OCI-LY3 (cell line): ENCODE results near the gene TMEM232.
A peak's percentile ranks its signal among the peaks of the same experiment; 100 is the strongest.

Experiments used
- H2AFZ ChIP-seq: fragments of 200-600, 300-600 bp; shearing (Covaris generic); 2 replicates; pipeline ENCODE4 v1.6.0; 2014; ENCODE audit warnings: antibody characterized with exemption, low read depth, low read length
- H3K27ac ChIP-seq: fragments of 200-600, 300-600 bp; sonication (generic); 2 replicates; pipeline ENCODE4 v1.5.1; 2014; ENCODE audit warnings: mild to moderate bottlenecking, low read length, moderate library complexity, mixed read lengths
- H3K27me3 ChIP-seq: fragments of 200-600, 300-600 bp; sonication (generic); 2 replicates; pipeline ENCODE4 v1.6.1; 2014; ENCODE audit warnings: low read depth, low read length, mixed read lengths
- H3K36me3 ChIP-seq: fragments of 200-600, 300-600 bp; sonication (generic); replicated peaks from 2 replicates; pipeline ENCODE3; 2014; ENCODE audit warnings: low read depth, low read length, mixed read lengths
- H3K4me1 ChIP-seq: fragments of 300-600, 200-600 bp; sonication (generic); 2 replicates; pipeline ENCODE4 v1.6.1; 2014; ENCODE audit warnings: low read length, mixed read lengths
- H3K4me2 ChIP-seq: fragments of 200-600, 300-600 bp; sonication (generic); 2 replicates; pipeline ENCODE4 v1.6.1; 2014; ENCODE audit warnings: low read length, mixed read lengths
- H3K4me3 ChIP-seq: fragments of 300-600, 200-600 bp; sonication (generic); 2 replicates; pipeline ENCODE4 v1.5.1; 2014; ENCODE audit warnings: antibody characterized with exemption, mild to moderate bottlenecking, low read length, moderate library complexity
- H3K79me2 ChIP-seq: fragments of 300-600, 200-600 bp; shearing (Covaris generic); 2 replicates; pipeline ENCODE4 v1.6.1; 2014; ENCODE audit warnings: mild to moderate bottlenecking, low read length, mixed read lengths
- H3K9ac ChIP-seq: fragments of 300-600, 200-600 bp; shearing (Covaris generic); 2 replicates; pipeline ENCODE4 v1.6.0; 2014; ENCODE audit warnings: mild to moderate bottlenecking, low read length, moderate library complexity
- H3K9me3 ChIP-seq: fragments of 200-600, 300-600 bp; shearing (Covaris generic); 2 replicates; pipeline ENCODE4 v1.6.1; 2014; ENCODE audit warnings: low read length, mixed read lengths; ENCODE audit not compliant: insufficient read depth
- H4K20me1 ChIP-seq: fragments of 200-600, 300-600 bp; sonication (generic); 2 replicates; pipeline ENCODE4 v1.6.1; 2016; ENCODE audit warnings: low read length, mixed read lengths; ENCODE audit not compliant: insufficient read depth
- CTCF ChIP-seq: fragments of 200-600, 300-600 bp; sonication (generic); IDR thresholded peaks from 2 replicates; pipeline ENCODE4 v1.5.1; 2014; ENCODE audit warnings: antibody characterized with exemption, low read length, low read depth
- EZH2phosphoT487 ChIP-seq: fragments of 200-600 bp; shearing (Covaris generic); IDR thresholded peaks from 2 replicates; pipeline ENCODE4 v1.6.1; 2018; ENCODE audit warnings: antibody characterized with exemption, mixed run types, low read depth

The TMEM232 gene

GRCh38 chr5:110414360-110414759 lies 312.1 kb downstream of the TMEM232 start:
- H3K36me3 ChIP-seq = no peaks in the 10 kb centered on the region
- H3K9me3 ChIP-seq = no peaks in the 10 kb centered on the region
- TF ChIP-seq CTCF = peak; percentile 72
- no peak for TF ChIP-seq EZH2phosphoT487
- no peak overlapping the region for H3K9ac ChIP-seq
- H2AFZ ChIP-seq = no peak overlapping the region
- peak overlapping the region; percentile 29 for H3K4me2 ChIP-seq
- no peaks in the 10 kb centered on the region for H3K79me2 ChIP-seq
- no peaks in the 10 kb centered on the region for H4K20me1 ChIP-seq
- H3K27me3 ChIP-seq = no peaks in the 10 kb centered on the region
- no peak overlapping the region for H3K4me3 ChIP-seq
- H3K27ac ChIP-seq = no peak overlapping the region
- peaks cover 6% of the 10 kb centered on the region; the same call in 1 of the 2 replicates for H3K4me1 ChIP-seq

- no peak overlapping the region for H3K27ac ChIP-seq
- H3K36me3 ChIP-seq = no peaks in the 10 kb centered on the region
- H3K79me2 ChIP-seq = no peaks in the 10 kb centered on the region
- H3K27me3 ChIP-seq = no peaks in the 10 kb centered on the region
- no peaks in the 10 kb centered on the region for H3K9me3 ChIP-seq
- TF ChIP-seq EZH2phosphoT487 (no peak), CTCF (no peak)
- H3K4me2 ChIP-seq = no peak overlapping the region
- no peak overlapping the region for H3K4me3 ChIP-seq
- no peaks in the 10 kb centered on the region for H4K20me1 ChIP-seq
- no peak overlapping the region for H3K9ac ChIP-seq
- H3K4me1 ChIP-seq = peaks cover 6% of the 10 kb centered on the region; the same call in 1 of the 2 replicates
- H2AFZ ChIP-seq = no peak overlapping the region
Observed at GRCh38 chr5:110413856-110414255, 312.6 kb downstream of the TMEM232 start.

- no peaks in the 10 kb centered on the region for H3K36me3 ChIP-seq
- peaks cover 4% of the 10 kb centered on the region; the same call in 1 of the 2 replicates for H3K4me1 ChIP-seq
- no peaks in the 10 kb centered on the region for H3K9me3 ChIP-seq
- H4K20me1 ChIP-seq = no peaks in the 10 kb centered on the region
- H3K79me2 ChIP-seq = no peaks in the 10 kb centered on the region
- TF ChIP-seq CTCF (no peak), EZH2phosphoT487 (no peak)
- no peak overlapping the region for H2AFZ ChIP-seq
- no peak overlapping the region for H3K9ac ChIP-seq
- no peaks in the 10 kb centered on the region for H3K27me3 ChIP-seq
- H3K4me3 ChIP-seq = no peak overlapping the region
- no peak overlapping the region for H3K27ac ChIP-seq
- no peak overlapping the region for H3K4me2 ChIP-seq
Observed at GRCh38 chr5:110409571-110409970, 316.9 kb downstream of the TMEM232 start.

GRCh38 chr5:110402562-110402961 lies 323.9 kb downstream of the TMEM232 start:
- TF ChIP-seq EZH2phosphoT487 (no peak), CTCF (no peak)
- Histone ChIP-seq H3K4me2 (no peak overlapping the region), H3K79me2 (no peaks in the 10 kb centered on the region), H3K36me3 (no peaks in the 10 kb centered on the region), H2AFZ (no peak overlapping the region), H3K9me3 (no peaks in the 10 kb centered on the region), H3K4me1 (peaks cover 5% of the 10 kb centered on the region; the same call in 1 of the 2 replicates), H3K9ac (no peak overlapping the region), H3K27me3 (no peaks in the 10 kb centered on the region), H3K27ac (no peak overlapping the region), H4K20me1 (no peaks in the 10 kb centered on the region), H3K4me3 (no peak overlapping the region)
